Left lung (tissue), 10 donors: ENCODE measurements around the gene PAXX. TPM values are rescaled to one million over a fixed set of nuclear protein-coding genes. Genes with fewer than 3 reads are reported as not detected.

Experiments
- ATAC-seq: fragments of 200-7000 bp; cut with Tn5 transposase; one replicate; pipeline ENCODE4 v1.9.1; 2020; ENCODE audit warnings: moderate library complexity
- DNase-seq, 4 donors: peaks; one replicate each; pipeline ENCODE4 v3.0.0-alpha.2; 2013 to 2020
- H3K27ac ChIP-seq, 2 donors: fragments of 200-600 bp; sonication (generic) in 1 of 2; one replicate each; pipeline versions ENCODE4 v1.5.0 to v1.8.0; 2020 to 2021
- H3K27me3 ChIP-seq, 2 donors: fragments of 200-600 bp; sonication (generic) in 1 of 2; one replicate each; pipeline versions ENCODE4 v1.5.0 to v1.8.0; 2020 to 2021
- H3K36me3 ChIP-seq, 2 donors: fragments of 200-600 bp; sonication (generic) in 1 of 2; one replicate each; pipeline versions ENCODE4 v1.5.0 to v1.8.0; 2020 to 2021
- H3K4me1 ChIP-seq, 2 donors: fragments of 200-600 bp; one replicate each; pipeline ENCODE4 v1.8.0; 2021
- H3K4me3 ChIP-seq, 2 donors: fragments of 200-600 bp; sonication (generic) in 1 of 2; one replicate each; pipeline versions ENCODE4 v1.5.0 to v1.8.0; 2020 to 2021; ENCODE audit warnings: mild to moderate bottlenecking in 1 of 2
- H3K9me3 ChIP-seq, 2 donors: fragments of 200-600 bp; sonication (generic) in 1 of 2; one replicate each; pipeline versions ENCODE4 v1.5.0 to v1.8.0; 2020 to 2021
- CTCF ChIP-seq, 2 donors: fragments of 200-600 bp; sonication (generic) in 1 of 2; IDR thresholded peaks; one replicate each; pipeline versions ENCODE4 v1.5.0 to v1.8.0; 2021; ENCODE audit warnings: antibody characterized with exemption in 2 of 2
- intact Hi-C, 2 donors: fragments of 100-400 bp; cut with DNase I; formaldehyde crosslinking; loops; one replicate each; pipeline versions ENCODE4 v1.11.2 to v1.14.2; 2022
- polyA plus RNA-seq, 6 donors: library from polyadenylated mRNA; unstranded; fragments of 120-200 nt; gene quantifications; one replicate each; pipeline ENCODE4 v1.2.1, GENCODE V29; 2013; ENCODE audit not compliant: insufficient read length in 6 of 6
- total RNA-seq, 2 donors: library from RNA; stranded (reverse); fragmentation: NEBNext Ultra II Directional; extraction: Animal tissue kit (Norgen Biotek cat#: 25700); gene quantifications; one replicate each; pipeline ENCODE4 v1.2.1, GENCODE V29; 2021
- donor health status: DM: no; HTN: yes; CAD: no.
- donor health status: DM: no; HTN: no; CAD: no.

The PAXX gene
- total and polyA plus RNA-seq, 8 donors, result 28.1 to 56.6 (median 34.2) TPM

- intact Hi-C loops, result no loop called here
- peaks cover 0 to 6% of the 10 kb centered on the region in 2 donors for H3K4me1 ChIP-seq
- H3K27me3 ChIP-seq, result peaks cover 24 to 53% of the 10 kb centered on the region in 2 donors
- TF ChIP-seq CTCF (IDR thresholded peaks at IDR 0.05), result no peak
- no peaks in the 10 kb centered on the region for H3K9me3 ChIP-seq
- no peaks in the 10 kb centered on the region for H3K36me3 ChIP-seq
- no peak overlapping the region for H3K4me3 ChIP-seq
- no peak for DNase-seq
- no peak overlapping the region for H3K27ac ChIP-seq
- ATAC-seq, result no peak
Measured at GRCh38 chr9:136983167-136983566, 9.1 kb upstream of the PAXX start.

GRCh38 chr9:136983656-136984314 is 8.4 kb upstream of the PAXX start:
- peaks cover 24 to 52% of the 10 kb centered on the region in 2 donors for H3K27me3 ChIP-seq
- H3K9me3 ChIP-seq, result no peaks in the 10 kb centered on the region

GRCh38 chr9:136984464-136985026 is 7.7 kb upstream of the PAXX start:
- no peak for TF ChIP-seq CTCF (IDR thresholded peaks at IDR 0.05)
- ATAC-seq (no peak), DNase-seq (no peak)
- Histone ChIP-seq H3K27ac (no peak overlapping the region), H3K4me3 (no peak overlapping the region), H3K4me1 (peaks cover 0 to 5% of the 10 kb centered on the region in 2 donors), H3K27me3 (peaks cover 24 to 49% of the 10 kb centered on the region in 2 donors), H3K9me3 (no peaks in the 10 kb centered on the region), H3K36me3 (no peaks in the 10 kb centered on the region)
- intact Hi-C loops, result no loop called here

More at GRCh38 chr9:136983656-136984314, 8.4 kb upstream of the PAXX start:
- DNase-seq, result no peak
- peaks cover 0 to 5% of the 10 kb centered on the region in 2 donors for H3K4me1 ChIP-seq
- intact Hi-C loops, result no loop called here
- no peak for TF ChIP-seq CTCF (IDR thresholded peaks at IDR 0.05)
- no peak overlapping the region for H3K4me3 ChIP-seq
- ATAC-seq, result no peak
- H3K27ac ChIP-seq, result no peak overlapping the region
- no peaks in the 10 kb centered on the region for H3K36me3 ChIP-seq

- ATAC-seq (no peak), DNase-seq (no peak)
- no peak for TF ChIP-seq CTCF (IDR thresholded peaks at IDR 0.05)
- H3K4me3 ChIP-seq, result no peak overlapping the region
- no peaks in the 10 kb centered on the region for H3K9me3 ChIP-seq
- peaks cover 0 to 5% of the 10 kb centered on the region in 2 donors for H3K4me1 ChIP-seq
- H3K36me3 ChIP-seq, result no peaks in the 10 kb centered on the region
- intact Hi-C loops, result no loop called here
- H3K27ac ChIP-seq, result no peak overlapping the region
- H3K27me3 ChIP-seq, result peaks cover 24 to 49% of the 10 kb centered on the region in 2 donors
Measured at GRCh38 chr9:136985027-136985602, 7.1 kb upstream of the PAXX start.

GRCh38 chr9:136985853-136986252 is 6.4 kb upstream of the PAXX start:
- no peak for TF ChIP-seq CTCF (IDR thresholded peaks at IDR 0.05)
- peaks cover 0 to 5% of the 10 kb centered on the region in 2 donors for H3K4me1 ChIP-seq
- no peaks in the 10 kb centered on the region for H3K36me3 ChIP-seq
- ATAC-seq (no peak), DNase-seq (no peak)
- no peak overlapping the region for H3K4me3 ChIP-seq
- intact Hi-C loops, result no loop called here
- peaks cover 24 to 49% of the 10 kb centered on the region in 2 donors for H3K27me3 ChIP-seq
- peaks cover 0 to 3% of the 10 kb centered on the region in 2 donors for H3K9me3 ChIP-seq
- no peak overlapping the region for H3K27ac ChIP-seq
